HEK293 (cell line): ENCODE results near the gene FAM228B.

Experiments
- CTCF ChIA-PET: fragments of 350-600 bp; formaldehyde crosslinking; extraction: SDS; loops from one replicate; lab custom pipeline; 2021; ENCODE audit warnings: antibody characterized with exemption; lab: Yijun Ruan, JAX
- POLR2A ChIA-PET: fragments of 300-600 bp; formaldehyde crosslinking; extraction: SDS; loops from one replicate; lab custom pipeline; 2020; ENCODE audit warnings: antibody characterized with exemption, inconsistent platforms; lab: Yijun Ruan, JAX
- H3K27ac ChIP-seq: fragments of 200-500 bp; sonication (Bioruptor generic); 2 replicates; pipeline ENCODE4 v1.5.1; 2014; ENCODE audit warnings: low read depth, low read length, control low read depth, inconsistent platforms; ENCODE audit errors: extremely low read depth
- H3K36me3 ChIP-seq, 2 experiments: fragments of 200-500 bp in 1 of 2; sonication (Bioruptor generic) in 1 of 2; 1 replicate in 1 of 2; 2 replicates in 1 of 2; pipeline ENCODE4 v1.5.1; 2014 to 2017; ENCODE audit warnings: inconsistent platforms in 2 of 2, low read length in 2 of 2; ENCODE audit not compliant: control insufficient read depth in 2 of 2, insufficient read depth in 1 of 2
- H3K4me1 ChIP-seq: fragments of 200-500 bp; sonication (Bioruptor generic); 2 replicates; pipeline ENCODE4 v1.5.1; 2014; ENCODE audit warnings: mild to moderate bottlenecking, low read length, inconsistent platforms; ENCODE audit not compliant: control insufficient read depth, insufficient read depth
- H3K4me3 ChIP-seq: 2 replicates; pipeline ENCODE4 v1.5.1; 2011; ENCODE audit warnings: low read depth, mild to moderate bottlenecking, control low read depth, low read length, moderate library complexity
- H3K9me3 ChIP-seq: fragments of 200-500 bp; sonication (Bioruptor generic); 2 replicates; pipeline ENCODE4 v1.5.1; 2014; ENCODE audit warnings: low read depth, low read length, inconsistent platforms; ENCODE audit not compliant: control insufficient read depth, insufficient read depth
- GLIS2 ChIP-seq: fragments of 450-650 bp; formaldehyde crosslinking; IDR thresholded peaks from 2 replicates; pipeline ENCODE4 v1.5.1; 2016; ENCODE audit warnings: missing biosample characterization, missing genetic modification characterization
- OVOL3 ChIP-seq: fragments of 450-650 bp; formaldehyde crosslinking; IDR thresholded peaks from 2 replicates; pipeline ENCODE4 v1.5.1; 2016; ENCODE audit warnings: missing biosample characterization, missing genetic modification characterization
- SP2 ChIP-seq: fragments of 450-650 bp; formaldehyde crosslinking; IDR thresholded peaks from 2 replicates; pipeline ENCODE4 v1.5.1; 2016; ENCODE audit warnings: missing biosample characterization, missing genetic modification characterization
- TRIM28 ChIP-seq: IDR thresholded peaks from 2 replicates; pipeline ENCODE4 v1.6.1; 2011; ENCODE audit warnings: low read length, control low read depth, borderline replicate concordance
- ZFP37 ChIP-seq: fragments of 450-650 bp; formaldehyde crosslinking; IDR thresholded peaks from 2 replicates; pipeline ENCODE4 v1.5.1; 2016; ENCODE audit warnings: missing biosample characterization, missing genetic modification characterization
- ZIC2 ChIP-seq: fragments of 450-650 bp; formaldehyde crosslinking; IDR thresholded peaks from 2 replicates; pipeline ENCODE4 v1.5.1; 2016; ENCODE audit warnings: missing biosample characterization, missing genetic modification characterization
- ZNF112 ChIP-seq: fragments of 450-650 bp; formaldehyde crosslinking; IDR thresholded peaks from 2 replicates; pipeline ENCODE4 v1.5.0; 2017; ENCODE audit warnings: missing biosample characterization, missing genetic modification characterization
- ZNF133 ChIP-seq: fragments of 450-650 bp; formaldehyde crosslinking; IDR thresholded peaks from 2 replicates; pipeline ENCODE4 v1.5.1; 2016; ENCODE audit warnings: missing biosample characterization, missing genetic modification characterization
- ZNF214 ChIP-seq: fragments of 450-650 bp; formaldehyde crosslinking; IDR thresholded peaks from 2 replicates; pipeline ENCODE4 v1.5.1; 2017; ENCODE audit warnings: missing biosample characterization, mild to moderate bottlenecking, missing genetic modification characterization, borderline replicate concordance
- ZNF366 ChIP-seq: fragments of 450-650 bp; formaldehyde crosslinking; conservative IDR thresholded peaks from 2 replicates; pipeline ENCODE4 v1.5.1; 2016; ENCODE audit warnings: missing biosample characterization, missing genetic modification characterization
- ZNF549 ChIP-seq: fragments of 450-650 bp; IDR thresholded peaks from 2 replicates; pipeline ENCODE4 v1.5.1; 2018; ENCODE audit warnings: missing biosample characterization, missing genetic modification characterization, mild to moderate bottlenecking, inconsistent platforms, moderate library complexity
- ZNF654 ChIP-seq: fragments of 450-650 bp; formaldehyde crosslinking; IDR thresholded peaks from 2 replicates; pipeline ENCODE4 v1.5.1; 2016; ENCODE audit warnings: low read depth, missing biosample characterization, missing genetic modification characterization
- TF ChIP-seq, protein P1 (sequence below): fragments of 450-650 bp; formaldehyde crosslinking; IDR thresholded peaks from 2 replicates; pipeline ENCODE4 v1.5.1; 2016; ENCODE audit warnings: missing biosample characterization, missing genetic modification characterization
- TF ChIP-seq, protein P2 (sequence below): fragments of 450-650 bp; formaldehyde crosslinking; IDR thresholded peaks from 2 replicates; pipeline ENCODE4 v1.5.1; 2016; ENCODE audit warnings: missing biosample characterization, missing genetic modification characterization
- TF ChIP-seq, protein P3 (sequence below): fragments of 450-650 bp; formaldehyde crosslinking; IDR thresholded peaks from 2 replicates; pipeline ENCODE4 v1.5.1; 2016; ENCODE audit warnings: missing biosample characterization, missing genetic modification characterization
- TF ChIP-seq, protein P4 (sequence below): fragments of 450-650 bp; formaldehyde crosslinking; IDR thresholded peaks from 2 replicates; pipeline ENCODE4 v1.5.0; 2017; ENCODE audit warnings: missing biosample characterization, missing genetic modification characterization, borderline replicate concordance
- TF ChIP-seq, protein P5 (sequence below): fragments of 450-650 bp; formaldehyde crosslinking; IDR thresholded peaks from 2 replicates; pipeline ENCODE4 v1.5.1; 2017; ENCODE audit warnings: missing biosample characterization, mild to moderate bottlenecking, missing genetic modification characterization, moderate library complexity

FAM228B gene

DNA sequence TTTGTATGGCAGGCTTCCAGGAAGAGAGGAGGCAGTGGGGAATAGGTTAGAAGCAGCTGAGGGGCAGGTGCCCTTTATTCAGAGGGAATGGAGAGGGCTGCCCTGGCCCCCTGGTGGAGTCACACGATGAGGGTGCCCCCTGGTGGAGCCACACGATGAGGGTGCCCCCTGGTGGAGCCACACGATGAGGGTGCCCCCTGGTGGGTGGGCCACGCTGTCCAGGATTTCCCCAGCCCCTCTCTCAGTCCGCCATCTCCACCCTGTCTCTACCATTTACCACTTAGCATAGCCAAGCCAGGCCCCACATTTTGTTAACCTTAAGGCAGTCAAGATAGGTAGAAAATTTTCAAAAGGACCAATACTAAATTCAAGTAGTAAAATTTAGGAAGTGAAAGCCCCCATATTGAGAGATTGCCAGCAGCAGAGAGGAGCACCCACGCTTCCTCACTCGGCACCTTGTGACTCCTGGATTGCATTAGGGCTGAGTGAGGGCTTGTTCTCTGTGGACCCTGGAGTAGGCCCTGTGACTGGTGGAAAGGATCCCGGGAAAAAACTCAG is 41.2 kb downstream of the FAM228B start:
- no peaks in the 10 kb centered on the region for H3K4me1 ChIP-seq
- 0 out of 2 replicates have a peak, but pooled peaks have one; percentile 11 for TF ChIP-seq ZNF654 (tag by site-specific recombination)
- TF ChIP-seq, protein P1, sequence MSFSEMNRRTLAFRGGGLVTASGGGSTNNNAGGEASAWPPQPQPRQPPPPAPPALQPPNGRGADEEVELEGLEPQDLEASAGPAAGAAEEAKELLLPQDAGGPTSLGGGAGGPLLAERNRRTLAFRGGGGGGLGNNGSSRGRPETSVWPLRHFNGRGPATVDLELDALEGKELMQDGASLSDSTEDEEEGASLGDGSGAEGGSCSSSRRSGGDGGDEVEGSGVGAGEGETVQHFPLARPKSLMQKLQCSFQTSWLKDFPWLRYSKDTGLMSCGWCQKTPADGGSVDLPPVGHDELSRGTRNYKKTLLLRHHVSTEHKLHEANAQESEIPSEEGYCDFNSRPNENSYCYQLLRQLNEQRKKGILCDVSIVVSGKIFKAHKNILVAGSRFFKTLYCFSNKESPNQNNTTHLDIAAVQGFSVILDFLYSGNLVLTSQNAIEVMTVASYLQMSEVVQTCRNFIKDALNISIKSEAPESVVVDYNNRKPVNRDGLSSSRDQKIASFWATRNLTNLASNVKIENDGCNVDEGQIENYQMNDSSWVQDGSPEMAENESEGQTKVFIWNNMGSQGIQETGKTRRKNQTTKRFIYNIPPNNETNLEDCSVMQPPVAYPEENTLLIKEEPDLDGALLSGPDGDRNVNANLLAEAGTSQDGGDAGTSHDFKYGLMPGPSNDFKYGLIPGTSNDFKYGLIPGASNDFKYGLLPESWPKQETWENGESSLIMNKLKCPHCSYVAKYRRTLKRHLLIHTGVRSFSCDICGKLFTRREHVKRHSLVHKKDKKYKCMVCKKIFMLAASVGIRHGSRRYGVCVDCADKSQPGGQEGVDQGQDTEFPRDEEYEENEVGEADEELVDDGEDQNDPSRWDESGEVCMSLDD (tag by site-specific recombination), result no peak
- TF ChIP-seq, protein P2, sequence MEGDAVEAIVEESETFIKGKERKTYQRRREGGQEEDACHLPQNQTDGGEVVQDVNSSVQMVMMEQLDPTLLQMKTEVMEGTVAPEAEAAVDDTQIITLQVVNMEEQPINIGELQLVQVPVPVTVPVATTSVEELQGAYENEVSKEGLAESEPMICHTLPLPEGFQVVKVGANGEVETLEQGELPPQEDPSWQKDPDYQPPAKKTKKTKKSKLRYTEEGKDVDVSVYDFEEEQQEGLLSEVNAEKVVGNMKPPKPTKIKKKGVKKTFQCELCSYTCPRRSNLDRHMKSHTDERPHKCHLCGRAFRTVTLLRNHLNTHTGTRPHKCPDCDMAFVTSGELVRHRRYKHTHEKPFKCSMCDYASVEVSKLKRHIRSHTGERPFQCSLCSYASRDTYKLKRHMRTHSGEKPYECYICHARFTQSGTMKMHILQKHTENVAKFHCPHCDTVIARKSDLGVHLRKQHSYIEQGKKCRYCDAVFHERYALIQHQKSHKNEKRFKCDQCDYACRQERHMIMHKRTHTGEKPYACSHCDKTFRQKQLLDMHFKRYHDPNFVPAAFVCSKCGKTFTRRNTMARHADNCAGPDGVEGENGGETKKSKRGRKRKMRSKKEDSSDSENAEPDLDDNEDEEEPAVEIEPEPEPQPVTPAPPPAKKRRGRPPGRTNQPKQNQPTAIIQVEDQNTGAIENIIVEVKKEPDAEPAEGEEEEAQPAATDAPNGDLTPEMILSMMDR (tag by site-specific recombination), result peak; percentile 48; the same call in 1 of the 2 replicates
- H3K36me3 ChIP-seq, result no peaks in the 10 kb centered on the region
- H3K4me3 ChIP-seq, result no peak overlapping the region
- no peaks in the 10 kb centered on the region for H3K9me3 ChIP-seq
- no peak overlapping the region for H3K27ac ChIP-seq
- POLR2A ChIA-PET, result no interaction called here
- CTCF ChIA-PET, result interaction anchor here (0.8 to 1.6 kb wide), 6 partner anchors 11 to 1809 kb away, joined by 3 to 11 read pairs (median 3); partner anchors contain the start of gene ATAD2B

DNA sequence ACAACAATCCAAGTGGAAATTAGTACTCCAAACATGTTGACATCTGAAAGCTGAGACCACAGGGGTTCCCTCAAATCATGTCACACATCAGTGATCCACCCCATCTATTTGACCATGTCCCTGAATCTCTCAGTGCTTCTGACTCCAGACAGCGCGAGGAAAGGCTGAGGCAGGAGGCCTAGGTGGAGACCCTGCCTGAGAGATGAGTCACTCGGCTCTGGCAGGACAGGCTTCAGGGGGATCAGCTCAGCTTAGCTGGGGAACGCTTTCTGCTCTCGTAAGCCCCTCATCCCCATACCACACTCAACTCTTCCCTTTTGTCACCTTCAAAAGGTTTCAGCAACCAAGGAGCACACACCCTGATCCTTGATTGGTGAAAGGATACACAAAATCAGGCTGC is 45.8 kb downstream of the FAM228B start:
- H3K27ac ChIP-seq, result no peak overlapping the region
- CTCF ChIA-PET, result no interaction called here
- H3K4me1 ChIP-seq, result no peaks in the 10 kb centered on the region
- no peaks in the 10 kb centered on the region for H3K9me3 ChIP-seq
- H3K36me3 ChIP-seq, result no peaks in the 10 kb centered on the region
- TF ChIP-seq SP2 (tag by site-specific recombination), result no peak
- TF ChIP-seq GLIS2 (tag by site-specific recombination), result no peak
- no peak for TF ChIP-seq TRIM28
- TF ChIP-seq ZNF549, result no peak
- TF ChIP-seq ZNF112 (tag by site-specific recombination), result no peak
- TF ChIP-seq, protein P3, sequence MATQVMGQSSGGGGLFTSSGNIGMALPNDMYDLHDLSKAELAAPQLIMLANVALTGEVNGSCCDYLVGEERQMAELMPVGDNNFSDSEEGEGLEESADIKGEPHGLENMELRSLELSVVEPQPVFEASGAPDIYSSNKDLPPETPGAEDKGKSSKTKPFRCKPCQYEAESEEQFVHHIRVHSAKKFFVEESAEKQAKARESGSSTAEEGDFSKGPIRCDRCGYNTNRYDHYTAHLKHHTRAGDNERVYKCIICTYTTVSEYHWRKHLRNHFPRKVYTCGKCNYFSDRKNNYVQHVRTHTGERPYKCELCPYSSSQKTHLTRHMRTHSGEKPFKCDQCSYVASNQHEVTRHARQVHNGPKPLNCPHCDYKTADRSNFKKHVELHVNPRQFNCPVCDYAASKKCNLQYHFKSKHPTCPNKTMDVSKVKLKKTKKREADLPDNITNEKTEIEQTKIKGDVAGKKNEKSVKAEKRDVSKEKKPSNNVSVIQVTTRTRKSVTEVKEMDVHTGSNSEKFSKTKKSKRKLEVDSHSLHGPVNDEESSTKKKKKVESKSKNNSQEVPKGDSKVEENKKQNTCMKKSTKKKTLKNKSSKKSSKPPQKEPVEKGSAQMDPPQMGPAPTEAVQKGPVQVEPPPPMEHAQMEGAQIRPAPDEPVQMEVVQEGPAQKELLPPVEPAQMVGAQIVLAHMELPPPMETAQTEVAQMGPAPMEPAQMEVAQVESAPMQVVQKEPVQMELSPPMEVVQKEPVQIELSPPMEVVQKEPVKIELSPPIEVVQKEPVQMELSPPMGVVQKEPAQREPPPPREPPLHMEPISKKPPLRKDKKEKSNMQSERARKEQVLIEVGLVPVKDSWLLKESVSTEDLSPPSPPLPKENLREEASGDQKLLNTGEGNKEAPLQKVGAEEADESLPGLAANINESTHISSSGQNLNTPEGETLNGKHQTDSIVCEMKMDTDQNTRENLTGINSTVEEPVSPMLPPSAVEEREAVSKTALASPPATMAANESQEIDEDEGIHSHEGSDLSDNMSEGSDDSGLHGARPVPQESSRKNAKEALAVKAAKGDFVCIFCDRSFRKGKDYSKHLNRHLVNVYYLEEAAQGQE (tag by site-specific recombination), result no peak
- TF ChIP-seq OVOL3, result no peak
- no peak for TF ChIP-seq ZNF133
- TF ChIP-seq ZIC2, result no peak
- TF ChIP-seq, protein P4, sequence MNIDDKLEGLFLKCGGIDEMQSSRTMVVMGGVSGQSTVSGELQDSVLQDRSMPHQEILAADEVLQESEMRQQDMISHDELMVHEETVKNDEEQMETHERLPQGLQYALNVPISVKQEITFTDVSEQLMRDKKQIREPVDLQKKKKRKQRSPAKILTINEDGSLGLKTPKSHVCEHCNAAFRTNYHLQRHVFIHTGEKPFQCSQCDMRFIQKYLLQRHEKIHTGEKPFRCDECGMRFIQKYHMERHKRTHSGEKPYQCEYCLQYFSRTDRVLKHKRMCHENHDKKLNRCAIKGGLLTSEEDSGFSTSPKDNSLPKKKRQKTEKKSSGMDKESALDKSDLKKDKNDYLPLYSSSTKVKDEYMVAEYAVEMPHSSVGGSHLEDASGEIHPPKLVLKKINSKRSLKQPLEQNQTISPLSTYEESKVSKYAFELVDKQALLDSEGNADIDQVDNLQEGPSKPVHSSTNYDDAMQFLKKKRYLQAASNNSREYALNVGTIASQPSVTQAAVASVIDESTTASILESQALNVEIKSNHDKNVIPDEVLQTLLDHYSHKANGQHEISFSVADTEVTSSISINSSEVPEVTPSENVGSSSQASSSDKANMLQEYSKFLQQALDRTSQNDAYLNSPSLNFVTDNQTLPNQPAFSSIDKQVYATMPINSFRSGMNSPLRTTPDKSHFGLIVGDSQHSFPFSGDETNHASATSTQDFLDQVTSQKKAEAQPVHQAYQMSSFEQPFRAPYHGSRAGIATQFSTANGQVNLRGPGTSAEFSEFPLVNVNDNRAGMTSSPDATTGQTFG (tag by site-specific recombination), result no peak
- TF ChIP-seq ZNF214 (tag by site-specific recombination), result no peak
- no peak for TF ChIP-seq ZNF366 (tag by site-specific recombination)
- TF ChIP-seq, protein P5, sequence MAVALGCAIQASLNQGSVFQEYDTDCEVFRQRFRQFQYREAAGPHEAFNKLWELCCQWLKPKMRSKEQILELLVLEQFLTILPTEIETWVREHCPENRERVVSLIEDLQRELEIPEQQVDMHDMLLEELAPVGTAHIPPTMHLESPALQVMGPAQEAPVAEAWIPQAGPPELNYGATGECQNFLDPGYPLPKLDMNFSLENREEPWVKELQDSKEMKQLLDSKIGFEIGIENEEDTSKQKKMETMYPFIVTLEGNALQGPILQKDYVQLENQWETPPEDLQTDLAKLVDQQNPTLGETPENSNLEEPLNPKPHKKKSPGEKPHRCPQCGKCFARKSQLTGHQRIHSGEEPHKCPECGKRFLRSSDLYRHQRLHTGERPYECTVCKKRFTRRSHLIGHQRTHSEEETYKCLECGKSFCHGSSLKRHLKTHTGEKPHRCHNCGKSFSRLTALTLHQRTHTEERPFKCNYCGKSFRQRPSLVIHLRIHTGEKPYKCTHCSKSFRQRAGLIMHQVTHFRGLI (tag by site-specific recombination), result no peak
- no peak for TF ChIP-seq ZFP37
- TF ChIP-seq, all 188 proteins: peak for 0
- POLR2A ChIA-PET, result no interaction called here
- no peak overlapping the region for H3K4me3 ChIP-seq
